SIG-M5 (cell line): ENCODE results near the gene ZNF564.
"Not testable (repeated sequence)": the region's sequence is repeated elsewhere in the genome, so short reads cannot be mapped to it uniquely, and the experiment has no call there.

Experiments
- DNase-seq: peaks from one replicate; lab custom pipeline; 2025; lab: John Stamatoyannopoulos, UW

Gene ZNF564

DNA sequence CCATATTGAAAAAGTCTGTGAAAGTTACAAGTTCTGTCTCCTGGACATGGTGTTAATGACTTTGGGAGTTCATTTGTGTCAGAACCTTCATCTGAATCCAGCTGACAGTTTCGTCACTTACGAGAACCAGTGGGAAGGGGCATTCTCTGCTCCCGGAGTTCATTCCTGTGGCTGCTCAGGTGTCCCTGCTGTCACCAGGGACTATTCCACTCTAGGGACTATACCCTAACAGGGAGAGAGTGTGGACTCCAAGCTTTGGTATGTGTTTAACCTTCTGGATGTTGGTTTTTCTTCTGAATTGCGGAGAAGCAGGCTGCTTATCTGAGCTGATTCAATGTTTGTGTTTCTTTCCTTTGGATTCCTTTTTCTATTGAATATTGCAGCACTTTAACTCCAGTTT is 54.2 kb downstream of the ZNF564 start:
- DNase-seq, result no peak

DNA sequence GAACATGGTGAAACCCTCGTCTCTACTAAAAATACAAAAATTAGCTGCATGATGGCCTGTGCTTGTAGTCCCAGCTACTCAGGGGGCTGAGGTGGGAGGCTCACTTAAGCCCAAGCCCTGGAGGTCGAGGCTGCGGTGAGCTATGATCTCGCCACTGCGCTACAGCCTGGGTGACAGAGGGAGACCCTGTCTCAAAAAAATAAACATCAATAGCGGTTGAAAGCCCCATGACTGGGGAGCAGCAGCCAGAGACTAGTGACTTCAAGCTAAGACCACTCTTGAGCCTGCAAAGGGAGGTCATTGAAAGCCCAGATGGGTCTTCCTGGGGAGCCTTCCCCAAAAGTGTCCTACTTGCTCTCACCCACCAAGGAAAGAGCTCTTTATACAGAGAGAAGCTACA is 54.8 kb downstream of the ZNF564 start:
- DNase-seq, result no peak

DNA sequence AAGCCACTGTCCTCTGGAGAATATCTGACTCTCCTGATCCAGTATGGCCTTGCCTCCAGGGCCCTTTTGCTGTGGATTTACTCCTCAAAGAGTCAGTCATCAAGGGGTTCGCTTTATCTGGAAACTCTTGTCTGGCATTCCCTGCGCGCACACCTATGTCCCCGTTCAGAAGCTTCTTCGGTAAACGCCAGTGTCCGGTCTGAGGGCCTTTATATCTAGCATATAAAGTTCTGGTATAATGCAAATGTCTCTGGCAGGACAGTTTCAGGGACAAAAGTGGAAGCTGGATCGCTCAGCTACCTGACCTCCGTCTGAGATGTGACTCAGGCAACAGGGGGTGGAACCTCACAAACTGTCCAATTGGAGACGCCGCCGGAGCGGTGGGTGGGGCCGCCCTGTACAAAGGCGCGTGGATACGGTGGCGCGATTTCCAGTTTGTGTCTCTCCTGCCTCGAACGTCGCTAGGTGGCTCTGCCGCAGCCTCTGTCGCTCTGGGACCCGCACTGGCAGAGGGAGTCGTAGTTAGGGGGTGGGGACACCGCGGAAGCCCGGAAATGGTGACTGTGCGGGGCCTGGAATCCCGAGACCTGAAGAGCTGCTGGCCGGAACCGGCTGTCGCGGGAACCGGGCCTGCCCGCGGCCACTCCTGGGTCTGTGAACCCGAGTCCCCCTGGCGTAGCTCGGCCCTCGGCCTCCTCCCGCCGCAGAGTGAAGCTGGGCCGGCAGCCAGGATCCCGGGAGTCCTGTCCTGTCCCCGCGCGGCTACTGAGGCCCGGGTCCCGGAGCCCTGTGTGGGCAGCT is 56.1 kb downstream of the ZNF564 start:
- DNase-seq, result no peak

DNA sequence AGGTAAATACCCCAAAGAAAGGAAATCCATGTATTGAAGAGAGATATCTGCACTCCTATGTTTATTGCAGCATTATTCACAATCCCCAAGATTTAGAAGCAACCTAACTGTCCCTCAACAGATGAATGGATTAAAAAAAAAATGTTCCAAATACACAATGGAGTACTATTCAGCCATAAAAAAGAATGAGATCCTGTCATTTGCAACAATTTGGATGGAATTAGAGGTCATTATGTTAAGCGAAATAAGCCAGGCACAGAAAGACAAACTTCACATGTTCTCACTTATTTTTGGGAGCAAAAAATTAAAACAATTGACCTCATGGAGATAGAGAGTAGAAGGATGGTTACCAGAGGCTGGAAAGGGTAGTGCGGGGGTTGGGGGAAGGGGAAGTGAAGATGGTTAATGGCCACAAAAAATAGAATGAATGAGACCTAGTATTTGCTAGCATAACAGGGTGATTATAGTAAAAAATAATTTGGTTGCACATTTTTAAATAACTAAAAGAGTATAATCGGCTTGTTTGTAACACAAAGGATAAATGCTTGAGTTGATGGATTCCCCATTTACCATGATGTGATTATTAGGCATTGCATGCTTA is 56.9 kb downstream of the ZNF564 start:
- no peak for DNase-seq

DNA sequence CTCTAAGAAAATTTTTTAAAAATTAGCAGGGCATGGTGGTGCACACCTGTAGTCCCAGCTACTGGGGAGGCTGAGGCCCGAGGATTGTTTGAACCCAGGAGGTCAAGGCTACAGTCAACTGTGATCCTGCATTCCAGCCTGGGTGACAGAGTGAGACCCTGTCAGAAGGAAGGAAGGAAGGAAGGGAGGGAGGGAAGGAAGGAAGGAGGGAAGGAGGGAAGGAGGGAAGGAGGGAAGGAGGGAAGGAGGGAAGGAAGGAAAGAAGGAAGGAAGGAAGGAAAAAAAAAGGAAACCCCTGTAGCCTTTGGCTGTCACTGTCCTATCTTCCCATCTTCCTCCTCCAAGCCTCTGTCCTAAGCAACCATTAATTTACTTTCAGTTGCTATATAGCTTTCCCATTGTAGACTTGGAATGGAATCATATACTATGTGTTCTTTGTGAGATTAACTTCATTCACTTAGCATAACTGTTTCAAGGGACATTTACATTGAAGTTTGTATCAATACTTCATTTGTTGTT is 65.0 kb downstream of the ZNF564 start:
- DNase-seq, result not testable (repeated sequence)

DNA sequence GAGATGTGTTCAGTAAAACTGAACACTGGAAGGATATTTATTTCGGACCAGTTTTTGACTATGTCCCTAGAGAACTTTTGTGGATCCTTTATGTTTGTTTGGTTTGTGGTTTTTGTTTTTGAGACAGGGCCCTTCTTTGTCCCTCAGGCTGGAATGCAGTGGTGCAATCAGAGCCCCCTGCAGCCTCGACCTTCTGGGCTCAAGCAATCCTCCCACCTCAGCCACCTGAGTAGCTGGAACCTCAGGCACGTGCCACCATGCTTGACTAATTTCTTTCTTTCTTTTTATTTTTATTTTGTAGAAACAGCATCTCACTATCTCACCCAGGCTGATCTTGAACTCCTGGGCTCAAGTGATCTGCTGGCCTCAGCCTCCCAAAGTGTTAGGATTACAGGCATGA is 65.7 kb downstream of the ZNF564 start:
- no peak for DNase-seq

DNA sequence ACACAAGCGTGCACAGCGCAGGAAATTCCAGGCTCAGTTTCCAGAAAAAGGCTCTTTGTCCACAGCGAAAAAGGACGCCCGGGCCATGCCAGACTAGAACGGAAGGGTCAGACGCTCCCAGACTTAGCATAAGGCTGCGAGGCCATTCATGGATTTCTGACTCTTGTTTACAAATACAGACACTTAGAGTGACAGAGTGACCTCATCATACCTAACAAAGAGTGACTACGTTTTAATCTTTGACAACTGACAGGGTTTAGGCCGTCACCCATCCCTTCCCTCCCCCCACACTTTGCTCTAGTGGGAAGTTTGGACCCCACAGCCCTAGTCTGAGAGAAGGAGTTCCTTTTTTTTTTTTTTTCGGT is 66.2 kb downstream of the ZNF564 start:
- no peak for DNase-seq

DNA sequence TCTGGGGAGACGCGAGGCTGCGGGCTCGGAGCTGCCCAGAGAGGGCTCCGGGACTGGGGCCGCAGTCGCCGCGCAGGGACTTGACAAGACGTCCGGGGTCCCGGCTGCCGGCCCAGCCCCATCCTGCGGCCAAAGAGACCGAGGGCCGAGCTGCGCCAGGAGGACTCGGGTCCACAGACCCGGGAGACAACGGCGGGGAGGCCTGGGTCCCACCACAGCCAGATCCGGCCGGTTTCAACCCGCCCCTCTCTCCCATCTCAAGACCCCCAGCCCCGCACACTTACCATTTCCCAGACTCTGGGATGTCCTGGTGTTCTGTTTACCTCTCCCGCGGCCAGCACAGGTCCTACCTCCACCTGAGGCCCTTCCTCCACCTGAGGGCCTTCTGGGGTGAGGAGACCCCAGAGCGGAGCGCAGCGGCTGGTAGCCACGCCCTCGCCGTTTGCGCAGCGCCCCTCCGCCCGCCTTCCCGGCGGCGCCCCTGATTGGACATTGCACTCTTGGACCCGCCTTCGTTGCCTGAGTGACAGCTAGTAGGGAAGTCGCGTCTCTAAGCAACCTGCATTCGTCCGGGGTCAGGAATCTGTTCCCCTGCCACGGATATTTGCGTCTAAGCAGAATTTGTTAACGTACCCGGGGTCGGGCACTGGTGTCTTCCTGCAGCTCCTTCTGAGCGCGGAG is 66.8 kb downstream of the ZNF564 start, which contains the start of gene ZNF709:
Gene ZNF709 (minus strand): TSS at position 446 of the 681 bp plus-strand sequence. CDS start 159 bp downstream, at position 287.
- no peak for DNase-seq

DNA sequence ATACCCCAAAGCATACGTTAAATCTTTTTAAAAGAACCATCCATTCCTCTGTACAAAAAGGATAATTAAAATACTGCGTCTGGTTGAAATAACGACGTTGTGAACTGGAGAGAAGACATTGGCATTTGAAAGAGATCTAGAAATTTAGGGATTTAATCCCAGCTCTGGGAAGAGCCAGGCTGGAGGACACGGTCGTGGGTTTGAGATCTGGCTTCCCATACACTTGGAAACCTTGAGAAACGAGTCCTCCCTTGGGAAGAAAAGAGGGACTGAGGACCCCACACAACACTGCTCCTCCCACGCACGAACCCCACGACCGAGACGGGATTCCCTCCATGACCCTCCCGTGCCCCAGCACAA is 67.3 kb downstream of the ZNF564 start:
- no peak for DNase-seq

DNA sequence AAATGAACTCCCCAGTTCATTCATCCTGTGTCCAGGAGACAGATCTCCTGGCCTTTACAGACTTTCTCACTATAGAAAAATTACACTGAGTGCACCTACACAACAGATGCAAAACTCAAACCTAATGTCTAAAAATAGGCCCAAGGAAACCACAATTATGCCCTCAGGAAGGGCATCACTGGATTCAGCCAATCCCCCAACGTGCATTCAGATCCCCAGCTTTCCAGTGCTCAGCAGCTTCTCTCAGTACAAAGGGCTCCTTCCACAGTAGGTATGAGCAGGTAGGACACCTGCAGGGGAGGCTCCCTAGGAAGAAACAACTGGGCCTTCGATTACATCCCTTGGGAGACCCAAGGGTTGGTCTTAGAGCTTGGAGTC is 68.8 kb downstream of the ZNF564 start:
- no peak for DNase-seq

DNA sequence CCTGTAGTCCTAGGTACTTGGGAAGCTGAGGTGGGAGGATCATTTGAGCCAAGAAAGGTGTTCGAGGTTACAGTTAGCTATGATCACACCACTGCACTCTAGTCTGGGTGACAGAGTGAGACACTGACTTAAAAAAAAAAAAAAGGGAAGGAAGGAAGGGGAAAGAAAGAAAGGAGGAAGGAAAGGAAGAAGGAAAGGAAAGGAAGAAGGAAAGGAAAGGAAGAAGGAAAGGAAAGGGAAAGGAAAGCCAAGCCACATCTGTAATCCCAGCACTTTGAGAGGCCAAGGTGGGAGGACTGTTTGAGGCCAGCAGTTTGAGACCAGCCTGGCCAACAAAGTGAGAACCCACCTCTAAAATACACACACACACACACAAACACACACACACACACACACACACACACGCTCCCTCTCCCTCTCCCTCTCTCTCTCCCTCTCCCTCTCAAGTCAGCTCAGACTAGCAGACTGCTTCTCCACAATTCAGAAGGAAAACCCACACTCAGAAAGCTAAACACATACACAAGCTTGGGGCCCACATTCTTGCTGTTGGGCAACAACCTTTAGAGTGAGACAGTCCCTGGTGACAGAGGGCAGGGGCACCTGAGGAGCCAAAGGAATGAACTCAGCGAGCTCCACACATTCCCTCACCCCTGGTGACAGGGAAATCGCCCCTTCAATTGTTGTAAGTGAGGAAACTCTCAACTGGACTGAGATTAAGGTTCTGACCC is 69.3 kb downstream of the ZNF564 start:
- no peak for DNase-seq

DNA sequence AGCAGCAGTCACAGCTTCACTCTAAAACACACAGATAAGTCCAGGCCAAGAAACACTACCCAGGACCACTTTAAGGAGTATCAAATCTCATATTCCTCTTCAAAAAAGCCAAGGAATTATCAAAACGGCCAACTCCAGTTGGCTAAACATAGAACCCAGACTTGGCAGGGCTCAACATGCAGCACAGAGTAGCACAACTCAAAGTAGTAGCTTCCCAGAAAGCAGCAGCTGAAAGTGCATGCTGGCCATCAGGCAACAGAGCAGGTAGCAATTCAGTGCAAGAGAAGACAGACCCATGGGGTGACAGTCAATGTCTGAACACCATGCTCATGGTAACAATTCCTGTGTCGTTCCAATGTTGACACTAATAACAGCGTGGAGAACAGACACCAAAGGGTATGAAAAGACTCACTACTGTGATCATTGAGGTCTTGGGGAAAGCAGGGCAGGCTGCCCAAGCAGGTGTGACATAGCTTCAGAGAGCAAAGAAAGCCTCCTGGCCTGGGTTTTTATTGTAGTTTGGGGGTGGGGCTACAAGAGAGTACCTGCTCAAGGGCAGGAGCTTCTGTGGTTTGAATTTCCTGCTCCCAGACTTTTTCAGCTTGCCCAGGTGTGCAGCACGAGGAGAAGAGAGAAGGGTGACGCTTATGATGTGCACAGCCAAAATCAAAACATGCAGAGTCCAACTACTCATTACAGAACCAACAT is 72.9 kb downstream of the ZNF564 start:
- no peak for DNase-seq
